Caco-2 (cell line): ENCODE data around the gene IQCB1. TPM values are rescaled to one million over a fixed set of nuclear protein-coding genes. Genes with fewer than 3 reads are reported as not detected.

ENCODE experiments used
- BruUV-seq: library from RNA; stranded (reverse); fragments of 400-500 nt; replicated peaks from 2 replicates; lab custom pipeline; 2021; lab: Mats Ljungman, UMichigan
- CTCF ChIA-PET: fragments of 300-600 bp; sonication (Branson Sonifier 250); formaldehyde crosslinking; loops from one replicate; lab custom pipeline; 2022; ENCODE audit warnings: antibody characterized with exemption; lab: Charles Lee
- POLR2A ChIA-PET: fragments of 300-600 bp; sonication (Branson Sonifier 250); formaldehyde crosslinking; loops from one replicate; lab custom pipeline; 2022; ENCODE audit warnings: antibody characterized with exemption; lab: Charles Lee
- DNase-seq, 2 experiments: peaks; one replicate each; pipeline versions ENCODE4 v3.0.0 to v3.0.0-alpha.2; 2020 to 2022
- H3K27me3 ChIP-seq: replicated peaks from 2 replicates; pipeline ENCODE4 v1.6.0; 2011; ENCODE audit warnings: low read length; ENCODE audit not compliant: control insufficient read depth, insufficient read depth
- H3K36me3 ChIP-seq: 2 replicates; pipeline ENCODE4 v1.5.1; 2011; ENCODE audit warnings: low read length; ENCODE audit not compliant: control insufficient read depth, insufficient read depth
- H3K4me1 ChIP-seq: fragments of 250-450 bp; sonication (Bioruptor Pico); 2 replicates; pipeline ENCODE4 v1.5.1; 2020; ENCODE audit warnings: mild to moderate bottlenecking
- H3K4me3 ChIP-seq: 2 replicates; pipeline ENCODE4 v1.5.1; 2011; ENCODE audit warnings: low read depth, mild to moderate bottlenecking, control low read depth, low read length
- H3K9me3 ChIP-seq: fragments of 250-450 bp; sonication (Bioruptor Pico); 2 replicates; pipeline ENCODE4 v1.5.1; 2020; ENCODE audit warnings: mild to moderate bottlenecking, moderate library complexity
- H3K27ac Mint-ChIP-seq: one replicate; pipeline ENCODE4 v1.8.0; 2022; ENCODE audit warnings: mixed read lengths; ENCODE audit not compliant: unreplicated experiment
- H3K27me3 Mint-ChIP-seq: one replicate; pipeline ENCODE4 v1.8.0; 2022; ENCODE audit warnings: mixed read lengths; ENCODE audit not compliant: insufficient read depth, unreplicated experiment
- H3K36me3 Mint-ChIP-seq: one replicate; pipeline ENCODE4 v1.8.0; 2022; ENCODE audit warnings: mild to moderate bottlenecking, mixed read lengths; ENCODE audit not compliant: insufficient read depth, unreplicated experiment
- H3K4me1 Mint-ChIP-seq: one replicate; pipeline ENCODE4 v1.8.0; 2022; ENCODE audit warnings: low read depth, mixed read lengths; ENCODE audit not compliant: unreplicated experiment
- H3K4me3 Mint-ChIP-seq: one replicate; pipeline ENCODE4 v1.8.0; 2022; ENCODE audit warnings: mild to moderate bottlenecking, moderate library complexity, mixed read lengths; ENCODE audit not compliant: unreplicated experiment
- H3K9me3 Mint-ChIP-seq: one replicate; pipeline ENCODE4 v1.8.0; 2022; ENCODE audit warnings: mixed read lengths; ENCODE audit not compliant: unreplicated experiment
- CTCF ChIP-seq, 2 experiments: fragments of 200-600 bp in 1 of 2; IDR thresholded peaks; 1 replicate in 1 of 2; 2 replicates in 1 of 2; pipeline versions ENCODE4 v1.5.1 to v1.8.0; 2011 to 2022; ENCODE audit warnings: antibody characterized with exemption in 1 of 2, control low read depth in 1 of 2, inconsistent platforms in 1 of 2, low read depth in 1 of 2, low read length in 1 of 2, mild to moderate bottlenecking in 1 of 2, moderate library complexity in 1 of 2; ENCODE audit not compliant: insufficient read depth in 1 of 2, severe bottlenecking in 1 of 2, unreplicated experiment in 1 of 2
- intact Hi-C: fragments of 100-400 bp; cut with micrococcal nuclease; formaldehyde crosslinking; loops from one replicate; pipeline ENCODE4 v1.10.0; 2022; ENCODE audit not compliant: unreplicated experiment
- total RNA-seq: library from RNA; stranded (reverse); gene quantifications from 2 replicates; pipeline ENCODE4 v1.2.3, GENCODE V29; 2022

The IQCB1 gene
- total RNA-seq, 1 experiment from 2014 or later, result 36.4 TPM

DNA sequence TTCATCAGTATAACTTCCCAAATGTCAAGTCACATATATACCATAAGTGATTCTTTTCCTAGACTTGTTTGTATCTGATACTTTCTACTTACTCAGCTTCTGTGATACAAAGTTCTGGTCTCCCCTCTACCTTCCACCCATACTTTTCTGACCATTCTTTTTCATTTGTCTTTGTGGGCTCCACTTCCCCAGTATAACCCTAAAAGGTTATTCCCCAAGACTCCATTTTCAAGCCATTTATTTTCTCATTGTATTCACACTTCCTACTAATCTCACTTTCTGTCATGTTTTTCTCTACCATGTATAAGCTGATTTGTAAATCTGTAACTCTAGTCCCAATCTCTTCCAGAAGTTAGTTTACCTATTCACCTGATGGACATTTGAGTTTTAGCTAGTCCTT, 34.0 kb downstream of the IQCB1 start:
- BruUV-seq, result no TSS peak
- peaks cover 1% of the 10 kb centered on the region; the same call in 1 of the 2 replicates for H3K36me3 ChIP-seq
- no peak overlapping the region for H3K4me3 ChIP-seq
- Mint-ChIP-seq H3K27me3 (no peaks in the 10 kb centered on the region), H3K4me1 (peaks cover 16% of the 10 kb centered on the region), H3K4me3 (no peak overlapping the region), H3K36me3 (peaks cover 15% of the 10 kb centered on the region), H3K9me3 (no peaks in the 10 kb centered on the region), H3K27ac (no peak overlapping the region)
- intact Hi-C loops, result no loop called here
- no peak for DNase-seq
- no peaks in the 10 kb centered on the region for H3K27me3 ChIP-seq
- TF ChIP-seq CTCF (IDR thresholded peaks at IDR 0.05; ENCODE audit: insufficient read depth in 1 of 2, low read depth in 1 of 2, low read length in 1 of 2, severe bottlenecking in 1 of 2, unreplicated experiment in 1 of 2), result no peak
- ChIA-PET CTCF (interaction anchor here (0.5 kb wide), 1 partner anchor 593 kb away, joined by 6 read pairs; no protein-coding TSS in a partner anchor), POLR2A (no interaction called here)
- H3K4me1 ChIP-seq, result peaks cover 12% of the 10 kb centered on the region
- no peaks in the 10 kb centered on the region for H3K9me3 ChIP-seq

GRCh38 chr3:121796970-121797369, 37.9 kb downstream of the IQCB1 start:
- H3K27ac Mint-ChIP-seq, result no peak overlapping the region
- no TSS peak for BruUV-seq
- no peak for TF ChIP-seq CTCF (IDR thresholded peaks at IDR 0.05; ENCODE audit: insufficient read depth in 1 of 2, low read depth in 1 of 2, low read length in 1 of 2, severe bottlenecking in 1 of 2, unreplicated experiment in 1 of 2)

GRCh38 chr3:121794264-121794983, 40.4 kb downstream of the IQCB1 start:
- ChIA-PET POLR2A (no interaction called here), CTCF (no interaction called here)
- Histone ChIP-seq H3K4me1 (no peaks in the 10 kb centered on the region), H3K27me3 (no peaks in the 10 kb centered on the region), H3K9me3 (no peaks in the 10 kb centered on the region), H3K36me3 (peaks cover 1% of the 10 kb centered on the region; the same call in 1 of the 2 replicates), H3K4me3 (no peak overlapping the region)
- peaks cover 19% of the 10 kb centered on the region for H3K36me3 Mint-ChIP-seq
- no peaks in the 10 kb centered on the region for H3K9me3 Mint-ChIP-seq
- TF ChIP-seq CTCF (IDR thresholded peaks at IDR 0.05; ENCODE audit: insufficient read depth in 1 of 2, low read depth in 1 of 2, low read length in 1 of 2, severe bottlenecking in 1 of 2, unreplicated experiment in 1 of 2), result no peak
- no peaks in the 10 kb centered on the region for H3K27me3 Mint-ChIP-seq
- H3K4me3 Mint-ChIP-seq, result no peak overlapping the region
- BruUV-seq, result no TSS peak
- no peak overlapping the region for H3K27ac Mint-ChIP-seq
- DNase-seq, result no peak
- intact Hi-C loops, result no loop called here
- no peaks in the 10 kb centered on the region for H3K4me1 Mint-ChIP-seq

More at GRCh38 chr3:121796970-121797369, 37.9 kb downstream of the IQCB1 start:
- intact Hi-C loops, result no loop called here
- Histone ChIP-seq H3K4me3 (no peak overlapping the region), H3K4me1 (no peaks in the 10 kb centered on the region), H3K36me3 (peaks cover 1% of the 10 kb centered on the region; the same call in 1 of the 2 replicates), H3K9me3 (no peaks in the 10 kb centered on the region), H3K27me3 (no peaks in the 10 kb centered on the region)
- Mint-ChIP-seq H3K36me3 (peaks cover 11% of the 10 kb centered on the region), H3K4me3 (no peak overlapping the region), H3K27me3 (no peaks in the 10 kb centered on the region), H3K9me3 (no peaks in the 10 kb centered on the region), H3K4me1 (no peaks in the 10 kb centered on the region)
- CTCF ChIA-PET, result no interaction called here
- POLR2A ChIA-PET, result no interaction called here
- DNase-seq, result no peak
